HEK293T (cell line): ENCODE results near the gene ATP8B1.

Experiments
- ARNT ChIP-seq: fragments of 450-650 bp; IDR thresholded peaks from 2 replicates; pipeline ENCODE4 v1.6.1; 2017; ENCODE audit warnings: mild to moderate bottlenecking
- BHLHE40 ChIP-seq: fragments of 450-650 bp; IDR thresholded peaks from 2 replicates; pipeline ENCODE4 v1.6.1; 2016; ENCODE audit warnings: mild to moderate bottlenecking, moderate library complexity, borderline replicate concordance
- CTBP1 ChIP-seq: fragments of 450-650 bp; IDR thresholded peaks from 2 replicates; pipeline ENCODE4 v1.6.1; 2016; ENCODE audit warnings: borderline replicate concordance
- ELF4 ChIP-seq: fragments of 450-650 bp; IDR thresholded peaks from 2 replicates; pipeline ENCODE4 v1.6.1; 2017; ENCODE audit warnings: antibody characterized with exemption
- FOXM1 ChIP-seq: fragments of 450-650 bp; IDR thresholded peaks from 2 replicates; pipeline ENCODE4 v1.6.1; 2017; ENCODE audit warnings: mild to moderate bottlenecking, borderline replicate concordance
- L3MBTL2 ChIP-seq: fragments of 450-650 bp; conservative IDR thresholded peaks from 2 replicates; pipeline ENCODE4 v1.6.1; 2016; ENCODE audit warnings: mild to moderate bottlenecking
- NFRKB ChIP-seq: fragments of 450-650 bp; IDR thresholded peaks from 2 replicates; pipeline ENCODE4 v1.6.1; 2016; ENCODE audit warnings: mild to moderate bottlenecking, moderate library complexity
- SUZ12 ChIP-seq: fragments of 450-650 bp; IDR thresholded peaks from 2 replicates; pipeline ENCODE4 v1.6.1; 2016; ENCODE audit warnings: mild to moderate bottlenecking
- TARDBP ChIP-seq: fragments of 450-650 bp; IDR thresholded peaks from 2 replicates; pipeline ENCODE4 v1.6.1; 2016

GRCh38 chr18:57618910-57619309 is 184.2 kb downstream of the ATP8B1 start:
- TF ChIP-seq NFRKB (no peak), CTBP1 (no peak), SUZ12 (no peak), BHLHE40 (no peak), FOXM1 (no peak), ELF4 (no peak), TARDBP (no peak), L3MBTL2 (no peak), ARNT (no peak)
